SK-N-SH (cell line): ENCODE data around the gene REXO1.

ENCODE experiments used
- EP300 ChIP-seq, 2 experiments: IDR thresholded peaks; 2 replicates each; pipeline versions ENCODE4 v1.4.0 to v1.6.1; 2012; ENCODE audit warnings: borderline replicate concordance in 1 of 2, low read depth in 1 of 2, low read length in 1 of 2
- GATA2 ChIP-seq: sonication (generic); formaldehyde crosslinking; IDR thresholded peaks from 2 replicates; pipeline ENCODE4 v1.5.0; 2020; ENCODE audit warnings: mild to moderate bottlenecking, missing genetic modification reagents
- RCOR1 ChIP-seq: fragments of 150-350 bp; IDR thresholded peaks from 2 replicates; pipeline ENCODE4 v1.6.1; 2017; ENCODE audit warnings: antibody characterized with exemption, low read length
- TAF1 ChIP-seq: IDR thresholded peaks from 2 replicates; pipeline ENCODE4 v1.6.1; 2012; ENCODE audit warnings: low read depth, mild to moderate bottlenecking, low read length, moderate library complexity, borderline replicate concordance
- TF ChIP-seq, protein P1 (sequence below): IDR thresholded peaks from 2 replicates; pipeline ENCODE4 v1.4.0; 2012; ENCODE audit warnings: low read depth
- TF ChIP-seq, protein P2 (sequence below): fragments of 200-600 bp; sonication (generic); IDR thresholded peaks from 2 replicates; pipeline ENCODE4 v1.6.1; 2017; ENCODE audit warnings: antibody characterized with exemption, mild to moderate bottlenecking, moderate library complexity
- TF ChIP-seq, protein P3 (sequence below): IDR thresholded peaks from 2 replicates; pipeline ENCODE4 v1.6.1; 2012; ENCODE audit warnings: mild to moderate bottlenecking, low read depth, low read length, moderate library complexity

DNA sequence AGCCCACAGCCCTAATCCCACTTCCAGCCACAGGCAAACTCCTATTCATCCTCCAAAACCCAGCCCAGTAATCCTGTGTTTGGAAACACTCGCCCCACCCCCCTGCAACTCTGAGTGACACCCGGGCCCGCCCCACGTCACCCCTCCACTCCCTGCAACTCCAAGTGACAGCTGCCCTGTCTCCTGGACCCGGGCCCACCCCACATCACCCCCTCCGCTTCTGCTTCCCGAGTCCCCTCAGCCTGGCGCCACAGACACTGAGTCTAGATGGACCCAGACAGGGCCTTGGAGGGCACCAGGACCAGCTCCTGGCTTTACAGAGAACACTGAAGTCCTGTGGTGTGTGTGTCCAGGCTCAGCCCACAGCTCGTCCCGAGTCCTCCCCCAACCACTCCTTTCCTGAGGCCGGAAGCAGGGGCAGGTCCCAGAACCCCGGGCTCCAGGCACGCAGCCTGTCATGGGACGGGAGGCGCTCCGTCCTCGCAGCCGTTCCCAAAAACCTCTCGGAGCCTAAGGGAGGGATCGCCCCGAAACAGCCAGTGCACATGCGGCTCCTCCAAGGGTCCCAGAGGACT lies 7.7 kb downstream of the REXO1 start:
- TF ChIP-seq RCOR1 (no peak), EP300 (IDR thresholded peaks at IDR 0.05; ENCODE audit: borderline replicate concordance in 1 of 2, low read depth in 1 of 2, low read length in 1 of 2) (no peak), GATA2 (CRISPR knock-in tag) (no peak), TAF1 (no peak)
- TF ChIP-seq, protein P1, sequence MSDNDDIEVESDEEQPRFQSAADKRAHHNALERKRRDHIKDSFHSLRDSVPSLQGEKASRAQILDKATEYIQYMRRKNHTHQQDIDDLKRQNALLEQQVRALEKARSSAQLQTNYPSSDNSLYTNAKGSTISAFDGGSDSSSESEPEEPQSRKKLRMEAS: no peak
- TF ChIP-seq, protein P2, sequence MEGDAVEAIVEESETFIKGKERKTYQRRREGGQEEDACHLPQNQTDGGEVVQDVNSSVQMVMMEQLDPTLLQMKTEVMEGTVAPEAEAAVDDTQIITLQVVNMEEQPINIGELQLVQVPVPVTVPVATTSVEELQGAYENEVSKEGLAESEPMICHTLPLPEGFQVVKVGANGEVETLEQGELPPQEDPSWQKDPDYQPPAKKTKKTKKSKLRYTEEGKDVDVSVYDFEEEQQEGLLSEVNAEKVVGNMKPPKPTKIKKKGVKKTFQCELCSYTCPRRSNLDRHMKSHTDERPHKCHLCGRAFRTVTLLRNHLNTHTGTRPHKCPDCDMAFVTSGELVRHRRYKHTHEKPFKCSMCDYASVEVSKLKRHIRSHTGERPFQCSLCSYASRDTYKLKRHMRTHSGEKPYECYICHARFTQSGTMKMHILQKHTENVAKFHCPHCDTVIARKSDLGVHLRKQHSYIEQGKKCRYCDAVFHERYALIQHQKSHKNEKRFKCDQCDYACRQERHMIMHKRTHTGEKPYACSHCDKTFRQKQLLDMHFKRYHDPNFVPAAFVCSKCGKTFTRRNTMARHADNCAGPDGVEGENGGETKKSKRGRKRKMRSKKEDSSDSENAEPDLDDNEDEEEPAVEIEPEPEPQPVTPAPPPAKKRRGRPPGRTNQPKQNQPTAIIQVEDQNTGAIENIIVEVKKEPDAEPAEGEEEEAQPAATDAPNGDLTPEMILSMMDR: no peak
- TF ChIP-seq, protein P3, sequence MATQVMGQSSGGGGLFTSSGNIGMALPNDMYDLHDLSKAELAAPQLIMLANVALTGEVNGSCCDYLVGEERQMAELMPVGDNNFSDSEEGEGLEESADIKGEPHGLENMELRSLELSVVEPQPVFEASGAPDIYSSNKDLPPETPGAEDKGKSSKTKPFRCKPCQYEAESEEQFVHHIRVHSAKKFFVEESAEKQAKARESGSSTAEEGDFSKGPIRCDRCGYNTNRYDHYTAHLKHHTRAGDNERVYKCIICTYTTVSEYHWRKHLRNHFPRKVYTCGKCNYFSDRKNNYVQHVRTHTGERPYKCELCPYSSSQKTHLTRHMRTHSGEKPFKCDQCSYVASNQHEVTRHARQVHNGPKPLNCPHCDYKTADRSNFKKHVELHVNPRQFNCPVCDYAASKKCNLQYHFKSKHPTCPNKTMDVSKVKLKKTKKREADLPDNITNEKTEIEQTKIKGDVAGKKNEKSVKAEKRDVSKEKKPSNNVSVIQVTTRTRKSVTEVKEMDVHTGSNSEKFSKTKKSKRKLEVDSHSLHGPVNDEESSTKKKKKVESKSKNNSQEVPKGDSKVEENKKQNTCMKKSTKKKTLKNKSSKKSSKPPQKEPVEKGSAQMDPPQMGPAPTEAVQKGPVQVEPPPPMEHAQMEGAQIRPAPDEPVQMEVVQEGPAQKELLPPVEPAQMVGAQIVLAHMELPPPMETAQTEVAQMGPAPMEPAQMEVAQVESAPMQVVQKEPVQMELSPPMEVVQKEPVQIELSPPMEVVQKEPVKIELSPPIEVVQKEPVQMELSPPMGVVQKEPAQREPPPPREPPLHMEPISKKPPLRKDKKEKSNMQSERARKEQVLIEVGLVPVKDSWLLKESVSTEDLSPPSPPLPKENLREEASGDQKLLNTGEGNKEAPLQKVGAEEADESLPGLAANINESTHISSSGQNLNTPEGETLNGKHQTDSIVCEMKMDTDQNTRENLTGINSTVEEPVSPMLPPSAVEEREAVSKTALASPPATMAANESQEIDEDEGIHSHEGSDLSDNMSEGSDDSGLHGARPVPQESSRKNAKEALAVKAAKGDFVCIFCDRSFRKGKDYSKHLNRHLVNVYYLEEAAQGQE: no peak
